ENCODE measurements around the gene ARSG. TPM values are rescaled to one million over a fixed set of nuclear protein-coding genes. Genes with fewer than 3 reads are reported as not detected.
"Not testable (repeated sequence)": the region's sequence is repeated elsewhere in the genome, so short reads cannot be mapped to it uniquely, and the experiment has no call there.

Gene ARSG
- polyA plus RNA-seq, 3 donors: 4.2 to 6.8 (median 5.0) TPM

- DNase-seq (ENCODE audit: extremely low read depth in 1 of 11, low read depth in 9 of 11, low spot score in 4 of 11): not testable (repeated sequence)
These were observed 61.4 kb downstream of the ARSG start for GRCh38 chr17:68352671-68353070.

- DNase-seq (ENCODE audit: extremely low read depth in 1 of 11, low read depth in 9 of 11, low spot score in 4 of 11): no peak
These were observed 61.8 kb downstream of the ARSG start for GRCh38 chr17:68353111-68353521.

- DNase-seq (ENCODE audit: extremely low read depth in 1 of 11, low read depth in 9 of 11, low spot score in 4 of 11): not testable (repeated sequence)
These were observed 63.0 kb downstream of the ARSG start for GRCh38 chr17:68354311-68354710.

DNA sequence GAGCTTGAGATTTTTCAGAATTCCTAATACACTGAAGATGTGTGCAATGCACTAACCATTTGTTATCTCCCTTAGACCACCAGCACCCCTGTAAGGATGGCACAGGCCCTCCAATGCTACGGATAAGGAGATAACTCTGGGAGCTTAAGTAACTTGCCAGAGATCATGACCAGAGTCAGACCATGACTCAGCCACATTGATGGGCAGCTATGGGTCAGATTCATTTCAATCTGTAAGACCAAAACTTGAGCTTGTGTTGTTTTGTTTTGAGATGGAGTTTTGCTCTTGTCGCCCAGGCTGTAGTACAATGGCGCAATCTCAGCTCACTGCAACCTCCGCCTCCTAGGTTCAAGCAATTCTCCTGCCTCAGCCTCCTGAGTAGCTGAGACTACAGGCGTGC lies 63.8 kb downstream of the ARSG start:
- DNase-seq (ENCODE audit: extremely low read depth in 1 of 11, low read depth in 9 of 11, low spot score in 4 of 11): not testable (repeated sequence)

- no peak for DNase-seq (ENCODE audit: extremely low read depth in 1 of 11, low read depth in 9 of 11, low spot score in 4 of 11)
These were observed 65.2 kb downstream of the ARSG start for GRCh38 chr17:68356520-68356919.

DNA sequence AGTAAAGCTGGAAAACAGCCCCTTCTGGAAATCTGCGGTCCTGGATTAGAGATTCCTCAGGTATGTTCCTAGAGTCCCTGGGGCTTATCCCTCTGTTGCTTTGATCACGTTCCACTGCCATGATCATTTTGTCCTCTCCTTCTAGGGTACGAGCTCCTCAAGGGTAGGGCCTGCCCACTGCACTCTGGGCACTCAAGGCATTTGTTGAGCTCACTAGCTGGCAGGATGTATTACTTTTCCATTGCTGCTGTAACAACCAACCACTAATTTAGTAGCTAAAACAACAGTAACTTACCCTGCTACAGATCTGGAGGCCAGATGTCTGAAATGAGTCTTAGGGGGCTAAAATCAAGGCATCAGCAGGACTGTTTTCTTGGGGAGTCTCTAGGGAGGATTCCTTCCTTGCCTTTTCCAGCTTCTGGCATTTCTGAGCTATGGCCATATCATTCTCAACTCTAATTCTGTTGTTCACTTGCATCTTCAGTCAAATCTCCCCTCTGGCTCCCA lies 65.7 kb downstream of the ARSG start:
- no peak for DNase-seq (ENCODE audit: extremely low read depth in 1 of 11, low read depth in 9 of 11, low spot score in 4 of 11)

DNA sequence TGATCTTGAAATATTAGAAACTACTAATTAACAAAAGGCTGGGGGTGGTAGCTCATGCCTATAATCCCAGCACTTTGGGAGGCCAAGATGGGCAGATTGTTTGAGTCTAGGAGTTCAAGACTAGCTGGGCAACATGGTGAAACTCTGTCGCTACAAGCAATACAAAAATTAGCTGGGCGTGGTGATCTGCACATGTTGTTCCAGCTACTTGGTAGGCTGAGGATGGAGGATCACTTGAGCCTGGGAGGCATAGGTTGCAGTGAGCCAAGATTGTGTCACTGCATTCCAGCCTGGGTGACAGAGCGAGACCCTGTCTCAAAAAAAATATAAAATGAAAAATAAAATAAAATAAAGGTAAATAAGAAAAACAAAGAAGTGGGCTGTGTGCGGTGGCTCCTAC lies 66.6 kb downstream of the ARSG start:
- no peak for DNase-seq (ENCODE audit: extremely low read depth in 1 of 11, low read depth in 9 of 11, low spot score in 4 of 11)

DNA sequence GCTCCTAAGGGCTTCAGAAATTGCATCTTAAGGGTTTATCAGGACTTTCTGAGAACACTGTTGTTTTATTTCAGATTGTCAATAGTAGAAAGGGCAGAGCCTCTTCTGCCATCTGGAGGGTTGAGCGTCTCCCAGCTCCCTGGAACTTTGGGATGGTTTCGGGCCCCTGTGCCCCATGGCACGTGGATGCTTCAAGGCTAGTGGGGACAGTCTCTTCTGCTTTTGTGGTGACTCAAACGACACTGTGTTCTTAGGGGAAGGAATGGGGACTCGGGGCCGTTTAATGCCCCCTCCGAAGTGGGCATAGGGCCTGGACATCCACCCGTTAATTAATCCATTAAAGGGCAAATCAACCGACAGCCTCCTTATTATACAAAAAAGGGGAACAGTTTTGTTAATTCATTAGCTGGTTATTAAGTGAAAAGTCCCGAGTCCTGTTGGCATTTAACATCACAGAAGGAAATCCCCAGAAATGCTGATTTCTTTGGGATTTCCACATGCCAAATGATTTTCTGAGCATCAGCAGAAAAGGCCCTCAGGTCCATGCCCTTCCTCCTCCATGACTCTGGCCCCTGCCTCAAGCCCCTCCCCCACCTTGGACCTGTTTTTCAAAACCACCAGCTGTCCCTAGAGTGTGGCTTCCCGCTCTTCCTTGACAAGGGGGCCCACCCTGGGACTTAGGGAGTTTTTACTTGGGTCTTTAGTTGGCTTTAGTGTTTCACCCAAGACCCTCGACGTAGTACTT lies 68.7 kb downstream of the ARSG start:
- no peak for DNase-seq (ENCODE audit: extremely low read depth in 1 of 11, low read depth in 9 of 11, low spot score in 4 of 11)

- DNase-seq (ENCODE audit: extremely low read depth in 1 of 11, low read depth in 9 of 11, low spot score in 4 of 11): no peak
These were observed 74.2 kb downstream of the ARSG start for GRCh38 chr17:68365469-68365868.

DNA sequence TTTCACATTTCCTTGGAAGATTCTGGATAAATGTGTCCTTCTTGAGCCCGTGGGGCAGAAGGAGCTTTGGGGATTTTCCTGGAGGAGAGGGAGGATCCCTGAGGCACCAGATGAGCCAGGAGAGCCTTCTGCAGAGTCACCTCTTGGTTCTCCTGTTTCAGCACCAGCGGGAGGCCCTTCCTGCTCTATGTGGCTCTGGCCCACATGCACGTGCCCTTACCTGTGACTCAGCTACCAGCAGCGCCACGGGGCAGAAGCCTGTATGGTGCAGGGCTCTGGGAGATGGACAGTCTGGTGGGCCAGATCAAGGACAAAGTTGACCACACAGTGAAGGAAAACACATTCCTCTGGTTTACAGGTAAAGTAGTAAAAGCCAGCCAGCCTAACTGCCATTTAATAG lies 77.1 kb downstream of the ARSG start:
- DNase-seq (ENCODE audit: extremely low read depth in 1 of 11, low read depth in 9 of 11, low spot score in 4 of 11): no peak

DNA sequence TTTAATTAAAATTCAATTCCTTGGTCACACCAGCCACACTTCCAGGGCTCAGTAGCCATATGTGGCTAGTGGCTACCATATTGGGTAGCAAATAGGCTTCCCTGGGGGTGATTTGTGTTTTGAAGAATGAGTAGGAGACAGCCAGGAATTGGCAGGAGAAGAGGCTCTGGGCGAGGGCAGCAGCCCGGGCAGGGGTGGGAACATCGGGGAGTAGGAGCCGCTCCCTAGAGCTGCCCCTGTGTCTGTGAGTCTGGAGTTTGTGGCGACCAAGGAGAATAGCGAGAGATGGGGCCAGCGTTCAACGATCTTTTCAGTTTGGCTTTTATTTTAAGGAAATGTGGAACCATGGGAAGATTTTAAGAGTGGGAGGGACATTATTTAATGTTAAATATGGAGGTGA lies 84.3 kb downstream of the ARSG start:
- DNase-seq (ENCODE audit: extremely low read depth in 1 of 11, low read depth in 9 of 11, low spot score in 4 of 11): no peak

- not testable (repeated sequence) for DNase-seq (ENCODE audit: extremely low read depth in 1 of 11, low read depth in 9 of 11, low spot score in 4 of 11)
These were observed 84.9 kb downstream of the ARSG start for GRCh38 chr17:68376178-68376577.

- no peak for DNase-seq (ENCODE audit: extremely low read depth in 1 of 11, low read depth in 9 of 11, low spot score in 4 of 11)
These were observed 86.5 kb downstream of the ARSG start for GRCh38 chr17:68377771-68378267.

- peak in 2 of 11 donors; percentile 45 to 47 for DNase-seq (ENCODE audit: extremely low read depth in 1 of 11, low read depth in 9 of 11, low spot score in 4 of 11)
These were observed 87.2 kb downstream of the ARSG start for GRCh38 chr17:68378268-68379176.

DNA sequence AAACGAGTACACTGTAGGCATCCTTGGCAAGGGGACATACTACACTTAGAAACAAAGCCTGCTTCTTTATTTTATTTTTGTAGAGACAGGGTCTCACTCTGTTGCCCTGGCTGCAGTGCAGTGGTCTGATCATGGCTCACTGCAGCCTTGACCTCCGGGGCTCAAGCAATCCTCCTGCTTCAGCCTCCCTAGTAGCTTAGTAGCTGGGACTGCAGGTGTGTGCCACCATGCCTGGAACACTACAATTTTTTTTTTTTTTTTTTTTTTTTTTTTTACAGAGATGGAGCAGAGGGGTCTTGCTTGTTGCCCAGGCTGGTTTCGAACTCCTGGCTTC lies 87.8 kb downstream of the ARSG start:
- no peak for DNase-seq (ENCODE audit: extremely low read depth in 1 of 11, low read depth in 9 of 11, low spot score in 4 of 11)

DNA sequence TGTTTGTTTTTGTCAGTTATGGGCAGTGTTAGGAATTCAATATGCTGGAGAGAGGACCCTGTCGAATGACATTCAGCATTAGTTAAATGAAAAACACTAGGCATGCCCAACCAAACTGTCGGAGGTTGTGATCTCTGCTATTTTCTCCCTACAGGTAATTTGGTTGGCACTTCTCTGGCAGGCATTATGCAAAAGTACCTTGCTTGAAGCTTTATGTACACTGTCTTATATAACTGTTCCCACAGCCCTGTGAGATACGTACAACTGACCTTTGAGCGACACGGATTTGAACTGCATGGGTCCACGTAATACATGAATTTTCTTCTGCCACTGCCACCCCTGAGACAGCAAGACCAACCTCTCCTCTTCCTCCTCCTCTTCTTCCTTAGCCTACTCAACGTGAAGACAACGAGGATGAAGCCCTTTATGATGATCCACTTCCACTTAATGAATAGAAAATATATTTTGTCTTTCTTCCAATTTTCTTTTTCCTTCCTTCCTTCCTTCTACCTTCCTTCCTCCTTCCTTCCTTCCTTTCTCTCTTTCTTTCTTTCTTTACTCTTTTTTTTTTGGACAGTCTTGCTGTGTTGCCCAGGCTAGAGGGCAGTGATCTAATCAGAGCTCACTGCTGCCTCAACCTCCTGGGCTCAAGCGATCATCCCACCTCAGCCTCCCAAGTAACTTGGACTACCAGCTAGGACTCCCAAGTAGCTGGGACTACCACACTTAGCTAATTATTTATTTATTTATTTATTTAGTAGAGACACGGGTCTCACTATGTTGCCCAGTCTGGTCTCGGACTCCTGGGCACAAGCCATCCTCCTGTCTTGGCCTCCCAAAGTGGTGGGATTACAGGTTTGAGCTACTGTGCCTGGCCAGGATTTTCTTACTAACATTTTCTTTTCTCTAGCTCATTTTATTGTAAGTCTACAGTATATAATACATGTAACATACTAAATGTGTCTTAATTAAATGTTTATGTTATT lies 88.7 kb downstream of the ARSG start:
- DNase-seq (ENCODE audit: extremely low read depth in 1 of 11, low read depth in 9 of 11, low spot score in 4 of 11): no peak

DNA sequence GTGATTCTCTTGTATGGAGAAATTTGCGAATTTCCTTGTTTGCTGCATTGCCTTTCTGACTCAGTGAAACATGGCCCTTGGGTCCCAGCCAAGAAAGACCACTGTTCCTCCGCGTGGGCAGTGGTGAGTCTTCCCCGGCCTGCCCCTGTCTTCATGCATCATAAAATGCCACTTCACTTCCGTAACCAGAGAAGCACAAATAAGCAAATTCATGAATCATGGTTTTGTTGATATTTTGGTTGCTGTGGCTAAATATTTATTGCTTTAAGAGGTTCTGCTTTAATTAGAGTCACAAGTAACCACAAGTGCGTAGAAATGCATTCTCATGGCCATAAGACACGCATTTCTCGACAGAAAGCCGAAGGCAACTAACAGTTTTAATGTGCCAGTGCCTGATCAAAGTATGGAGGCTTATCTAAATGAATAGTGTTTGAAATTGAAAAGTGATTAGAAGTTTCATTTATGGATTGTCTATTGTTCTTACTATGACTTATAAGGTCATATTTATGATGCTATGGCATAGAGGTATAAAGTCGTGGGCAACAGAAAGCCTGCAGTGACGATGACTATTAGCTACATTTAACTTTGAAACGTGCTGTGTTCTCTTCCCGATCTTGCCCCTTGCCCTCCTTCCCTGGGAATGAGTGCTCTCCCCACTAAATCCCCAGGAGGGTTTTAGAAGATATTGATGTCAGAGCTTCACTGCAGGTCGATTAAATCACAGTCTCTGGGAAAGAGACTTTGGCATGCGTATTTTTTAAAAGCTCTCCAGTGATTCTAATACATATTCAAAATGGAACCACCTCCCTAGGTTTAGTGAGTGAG lies 90.0 kb downstream of the ARSG start:
- peak in 5 of 11 donors; percentile 50 to 77 (median 62) for DNase-seq (ENCODE audit: extremely low read depth in 1 of 11, low read depth in 9 of 11, low spot score in 4 of 11)

DNA sequence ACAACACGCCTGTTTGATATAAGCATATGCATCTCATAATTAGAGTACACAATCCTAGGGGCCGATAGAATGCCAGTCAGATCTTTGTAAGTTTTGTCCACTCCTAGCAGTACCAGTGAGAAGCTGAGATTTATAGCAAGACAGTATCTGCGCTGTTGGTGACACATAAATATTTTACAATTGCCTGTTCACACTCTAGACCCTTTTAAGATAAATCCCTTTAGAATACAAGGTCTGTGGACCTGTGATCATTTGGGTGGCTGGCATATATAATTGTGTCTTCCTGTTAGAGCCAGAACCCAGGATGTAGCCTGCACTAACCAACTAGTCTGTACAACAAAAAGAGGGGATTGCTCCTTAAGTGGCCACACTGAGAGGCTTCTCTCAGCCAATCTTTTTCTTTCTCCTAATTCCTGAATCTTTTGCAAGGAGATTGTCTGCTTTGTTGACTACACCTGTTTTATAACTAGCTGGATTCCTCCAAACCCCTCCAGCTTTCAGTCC lies 91.3 kb downstream of the ARSG start:
- no peak for DNase-seq (ENCODE audit: extremely low read depth in 1 of 11, low read depth in 9 of 11, low spot score in 4 of 11)
